Pericardium fibroblast (primary cell): ENCODE measurements around the gene MCCD1. TPM values are rescaled to one million over a fixed set of nuclear protein-coding genes. Genes with fewer than 3 reads are reported as not detected.

Experiments
- total RNA-seq: library from RNA; depleted of rRNA; stranded (reverse); fragments of >200 nt; gene quantifications from 2 replicates; pipeline ENCODE4 v1.2.3, GENCODE V29; 2015

The MCCD1 gene
- not detected in 2 replicates for total RNA-seq

DNA sequence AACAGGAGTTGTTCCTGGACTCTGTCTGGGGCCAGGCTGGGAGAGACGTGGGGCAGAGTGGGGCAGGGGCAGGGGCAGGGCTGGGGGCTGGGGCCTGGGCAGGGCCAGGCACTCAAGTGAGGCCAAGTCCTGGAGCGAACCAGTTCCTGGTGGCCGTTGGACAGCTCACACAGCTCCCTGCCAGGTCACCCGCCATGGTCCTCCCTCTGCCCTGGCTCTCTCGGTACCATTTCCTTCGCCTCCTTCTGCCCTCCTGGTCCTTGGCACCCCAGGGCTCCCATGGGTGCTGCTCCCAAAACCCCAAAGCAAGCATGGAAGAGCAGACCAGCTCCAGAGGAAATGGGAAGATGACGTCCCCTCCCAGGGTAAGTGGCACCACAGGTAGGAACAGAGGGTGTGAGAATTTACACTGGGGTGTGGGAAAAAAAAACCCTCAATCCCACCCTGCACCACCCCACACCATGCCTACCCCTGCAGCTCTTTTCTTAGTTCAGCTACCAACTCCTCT, at the start of gene MCCD1:
TSS of gene MCCD1 (plus strand) at position 142 of the 508 bp plus-strand sequence. CDS start at position 195, 53 bp downstream.

DNA sequence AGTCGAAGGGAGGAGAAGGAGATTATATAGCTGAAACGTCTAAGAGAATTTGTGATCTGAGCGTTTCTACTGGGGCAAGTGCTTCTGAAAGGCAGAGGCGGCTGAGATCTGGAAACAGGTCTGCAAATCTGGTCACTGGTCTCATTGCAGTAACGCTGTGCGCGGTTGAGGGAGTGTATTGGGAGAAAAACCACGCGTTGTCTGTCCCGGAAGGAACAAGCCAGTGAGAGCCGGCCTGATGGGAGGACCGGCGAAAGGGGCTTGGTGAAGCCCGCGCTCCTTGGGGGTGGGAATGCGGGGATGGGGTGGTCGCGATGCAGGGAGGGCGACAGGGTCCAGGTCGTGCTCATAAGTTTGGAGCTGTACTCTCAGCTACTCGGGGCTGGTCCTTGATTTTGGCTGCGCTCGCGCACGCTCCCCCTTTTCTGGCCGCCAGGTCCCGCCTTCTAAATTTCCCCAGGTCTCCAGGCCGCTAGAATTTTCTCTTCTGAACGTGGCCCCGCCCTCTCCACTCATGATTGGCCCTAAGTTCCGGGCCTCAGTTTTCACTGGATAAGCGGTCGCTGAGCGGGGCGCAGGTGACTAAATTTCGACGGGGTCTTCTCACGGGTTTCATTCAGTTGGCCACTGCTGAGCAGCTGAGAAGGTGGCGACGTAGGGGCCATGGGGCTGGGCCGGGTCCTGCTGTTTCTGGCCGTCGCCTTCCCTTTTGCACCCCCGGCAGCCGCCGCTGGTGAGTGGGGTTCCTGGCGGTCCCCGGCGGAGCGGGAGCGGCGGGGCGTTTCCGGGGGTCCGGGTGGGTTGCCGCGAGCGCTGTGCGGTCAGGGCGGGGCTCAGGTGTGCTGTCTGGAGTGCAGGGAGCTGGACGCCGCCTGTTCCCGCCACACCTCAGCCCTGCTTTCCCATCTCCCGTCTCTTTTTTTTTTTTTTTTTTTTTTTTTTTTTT, 31.0 kb upstream of the MCCD1 start, which contains the start of gene MICB:
TSS of gene MICB (plus strand) at position 615 of the 946 bp plus-strand sequence. CDS start at position 664, 49 bp downstream.

DNA sequence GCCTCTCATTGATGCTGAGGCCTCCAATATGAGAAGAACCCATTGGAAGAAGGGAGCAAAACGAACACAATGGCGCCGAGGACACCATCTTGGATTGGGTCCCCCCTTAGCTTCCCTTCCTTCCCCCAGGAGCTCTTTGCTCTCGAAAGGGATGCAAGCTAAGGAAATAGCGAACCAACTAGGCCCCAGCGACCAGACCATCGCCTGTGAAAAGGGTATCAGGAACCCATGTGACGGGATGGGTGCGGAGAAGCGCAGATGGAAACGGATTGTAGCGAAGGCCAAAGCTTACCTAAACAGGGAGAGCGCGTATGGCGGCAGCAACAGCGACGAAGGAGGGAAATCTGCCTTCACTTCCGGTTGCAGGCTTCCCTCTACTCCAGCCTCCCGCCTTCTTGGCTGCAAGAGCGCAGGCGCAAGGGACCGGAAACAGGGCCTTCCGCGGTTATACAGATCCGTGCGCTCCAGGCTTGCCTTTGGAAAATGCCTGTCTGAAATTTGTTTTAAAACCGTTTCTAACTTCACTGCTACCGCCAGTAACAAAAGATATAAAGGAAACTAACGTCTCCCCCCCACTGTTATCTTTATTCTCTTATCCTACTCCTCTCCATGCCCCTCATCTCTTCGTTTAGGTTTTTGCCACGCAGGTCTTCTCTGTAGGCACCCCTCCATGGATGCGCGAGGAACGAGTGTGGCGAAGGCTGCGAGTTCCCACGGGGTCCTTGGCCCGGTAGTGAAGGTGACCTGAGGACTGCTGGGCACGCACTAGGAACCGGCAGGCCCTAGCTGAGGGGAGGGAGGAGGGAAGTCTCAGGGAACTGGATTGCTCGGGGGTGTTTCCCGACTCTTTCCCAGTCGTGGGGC, 13.1 kb downstream of the MCCD1 start, which contains the start of gene DDX39B:
TSS of gene DDX39B (minus strand) at position 346 of the 864 bp plus-strand sequence. CDS start 1,471 bp downstream, outside the sequence.

DNA sequence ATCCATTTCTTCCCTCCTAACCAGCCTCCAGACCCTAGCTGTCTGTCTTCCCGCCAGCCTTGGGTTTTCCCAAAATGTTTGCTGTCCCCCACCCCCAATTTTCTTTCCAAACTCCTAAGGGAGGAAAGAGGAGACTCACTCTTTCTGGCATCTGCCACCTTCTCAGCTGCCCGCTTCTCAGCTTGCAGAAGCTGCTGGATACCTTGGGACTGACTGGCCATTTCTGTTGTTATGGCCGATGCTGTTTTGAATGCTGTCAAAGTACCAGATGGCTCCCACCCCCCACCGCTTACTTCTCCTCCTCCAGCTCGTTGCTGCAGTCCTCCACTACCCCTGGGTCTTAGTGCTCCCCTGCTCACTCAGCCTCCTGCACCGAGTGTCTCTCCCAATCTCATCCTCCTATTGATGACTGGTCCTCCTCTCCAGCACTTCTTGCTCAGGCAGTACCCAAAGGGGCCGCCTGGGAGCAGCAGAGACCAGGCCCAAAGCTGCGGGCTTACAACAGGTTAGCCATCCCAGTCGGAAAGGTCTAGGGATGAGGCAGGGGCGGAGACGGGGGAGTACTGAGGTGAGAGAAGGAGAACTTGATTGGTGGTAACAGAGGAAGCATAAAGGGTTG, 17.7 kb downstream of the MCCD1 start, which contains the start of gene ATP6V1G2:
TSS of gene ATP6V1G2 (minus strand) at position 270 of the 619 bp plus-strand sequence. CDS start at position 221, 49 bp downstream.

GRCh38 chr6:31546958-31547726, 18.4 kb downstream of the MCCD1 start, which contains the start of gene NFKBIL1:
TSS of gene NFKBIL1 (plus strand) at chr6:31547608. CDS start at chr6:31547695, 87 bp downstream.

DNA sequence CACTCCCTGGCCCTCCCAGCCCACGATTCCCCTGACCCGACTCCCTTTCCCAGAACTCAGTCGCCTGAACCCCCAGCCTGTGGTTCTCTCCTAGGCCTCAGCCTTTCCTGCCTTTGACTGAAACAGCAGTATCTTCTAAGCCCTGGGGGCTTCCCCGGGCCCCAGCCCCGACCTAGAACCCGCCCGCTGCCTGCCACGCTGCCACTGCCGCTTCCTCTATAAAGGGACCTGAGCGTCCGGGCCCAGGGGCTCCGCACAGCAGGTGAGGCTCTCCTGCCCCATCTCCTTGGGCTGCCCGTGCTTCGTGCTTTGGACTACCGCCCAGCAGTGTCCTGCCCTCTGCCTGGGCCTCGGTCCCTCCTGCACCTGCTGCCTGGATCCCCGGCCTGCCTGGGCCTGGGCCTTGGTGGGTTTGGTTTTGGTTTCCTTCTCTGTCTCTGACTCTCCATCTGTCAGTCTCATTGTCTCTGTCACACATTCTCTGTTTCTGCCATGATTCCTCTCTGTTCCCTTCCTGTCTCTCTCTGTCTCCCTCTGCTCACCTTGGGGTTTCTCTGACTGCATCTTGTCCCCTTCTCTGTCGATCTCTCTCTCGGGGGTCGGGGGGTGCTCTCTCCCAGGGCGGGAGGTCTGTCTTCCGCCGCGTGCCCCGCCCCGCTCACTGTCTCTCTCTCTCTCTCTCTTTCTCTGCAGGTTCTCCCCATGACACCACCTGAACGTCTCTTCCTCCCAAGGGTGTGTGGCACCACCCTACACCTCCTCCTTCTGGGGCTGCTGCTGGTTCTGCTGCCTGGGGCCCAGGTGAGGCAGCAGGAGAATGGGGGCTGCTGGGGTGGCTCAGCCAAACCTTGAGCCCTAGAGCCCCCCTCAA, 43.5 kb downstream of the MCCD1 start, which contains the start of gene LTA:
TSS of gene LTA (plus strand) at position 249 of the 871 bp plus-strand sequence. CDS start at position 703, 454 bp downstream.

DNA sequence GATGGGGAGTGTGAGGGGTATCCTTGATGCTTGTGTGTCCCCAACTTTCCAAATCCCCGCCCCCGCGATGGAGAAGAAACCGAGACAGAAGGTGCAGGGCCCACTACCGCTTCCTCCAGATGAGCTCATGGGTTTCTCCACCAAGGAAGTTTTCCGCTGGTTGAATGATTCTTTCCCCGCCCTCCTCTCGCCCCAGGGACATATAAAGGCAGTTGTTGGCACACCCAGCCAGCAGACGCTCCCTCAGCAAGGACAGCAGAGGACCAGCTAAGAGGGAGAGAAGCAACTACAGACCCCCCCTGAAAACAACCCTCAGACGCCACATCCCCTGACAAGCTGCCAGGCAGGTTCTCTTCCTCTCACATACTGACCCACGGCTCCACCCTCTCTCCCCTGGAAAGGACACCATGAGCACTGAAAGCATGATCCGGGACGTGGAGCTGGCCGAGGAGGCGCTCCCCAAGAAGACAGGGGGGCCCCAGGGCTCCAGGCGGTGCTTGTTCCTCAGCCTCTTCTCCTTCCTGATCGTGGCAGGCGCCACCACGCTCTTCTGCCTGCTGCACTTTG, 46.7 kb downstream of the MCCD1 start, which contains the start of gene TNF:
TSS of gene TNF (plus strand) at position 231 of the 567 bp plus-strand sequence. CDS start at position 408, 177 bp downstream.

Other genes with a start within 250 kb of the MCCD1 start
- gene HLA-B, start 171.8 kb upstream of the MCCD1 start, total RNA-seq = 77.2 and 211 TPM in 2 replicates
- gene MICA, start 125.4 kb upstream of the MCCD1 start, total RNA-seq = 21.0 and 25.6 TPM in 2 replicates
- gene MICB, start 30.8 kb upstream of the MCCD1 start, total RNA-seq = 3.9 and 12.6 TPM in 2 replicates
- 197 and 272 TPM in 2 replicates for gene DDX39B, start 13.0 kb downstream of the MCCD1 start, total RNA-seq
- 2.7 and 7.2 TPM in 2 replicates for gene ATP6V1G2, start 17.6 kb downstream of the MCCD1 start, total RNA-seq
- 16.6 and 19.9 TPM in 2 replicates for gene NFKBIL1, start 18.6 kb downstream of the MCCD1 start, total RNA-seq
- not detected in 2 replicates for gene LTA, start 43.3 kb downstream of the MCCD1 start, total RNA-seq
- gene TNF, start 46.6 kb downstream of the MCCD1 start, total RNA-seq = not detected in 2 replicates
- 0.17 TPM in 1 of 2 replicates, not detected in the other for gene LTB, start 53.5 kb downstream of the MCCD1 start, total RNA-seq
- not detected in 2 replicates for gene LST1, start 57.3 kb downstream of the MCCD1 start, total RNA-seq
- gene NCR3, start 64.0 kb downstream of the MCCD1 start, total RNA-seq = not detected in 2 replicates
- gene AIF1, start 86.3 kb downstream of the MCCD1 start, total RNA-seq = 1.4 TPM in 1 of 2 replicates, not detected in the other
- gene PRRC2A, start 91.8 kb downstream of the MCCD1 start, total RNA-seq = 71.2 and 71.5 TPM in 2 replicates
- 164 and 183 TPM in 2 replicates for gene BAG6, start 123.7 kb downstream of the MCCD1 start, total RNA-seq
- 0.51 and 3.2 TPM in 2 replicates for gene APOM, start 126.9 kb downstream of the MCCD1 start, total RNA-seq
- gene C6orf47, start 131.8 kb downstream of the MCCD1 start, total RNA-seq = 14.3 and 14.8 TPM in 2 replicates
- 13.4 and 15.3 TPM in 2 replicates for gene GPANK1, start 136.0 kb downstream of the MCCD1 start, total RNA-seq
- gene CSNK2B, start 137.1 kb downstream of the MCCD1 start, total RNA-seq = 205 and 210 TPM in 2 replicates
- 1.0 and 1.2 TPM in 2 replicates for gene LY6G5B, start 141.0 kb downstream of the MCCD1 start, total RNA-seq
- 0.43 TPM in 1 of 2 replicates, not detected in the other for gene LY6G5C, start 152.1 kb downstream of the MCCD1 start, total RNA-seq
- 25.7 and 29.2 TPM in 2 replicates for gene ABHD16A, start 174.4 kb downstream of the MCCD1 start, total RNA-seq
- gene LY6G6F, start 177.9 kb downstream of the MCCD1 start, total RNA-seq = not detected in 2 replicates
- not detected in 2 replicates for gene LY6G6D, start 186.4 kb downstream of the MCCD1 start, total RNA-seq
- gene LY6G6C, start 192.8 kb downstream of the MCCD1 start, total RNA-seq = not detected in 2 replicates
- gene MPIG6B, start 194.4 kb downstream of the MCCD1 start, total RNA-seq = not detected in 2 replicates
- gene DDAH2, start 200.3 kb downstream of the MCCD1 start, total RNA-seq = 70.2 and 88.5 TPM in 2 replicates
- 266 and 364 TPM in 2 replicates for gene CLIC1, start 207.6 kb downstream of the MCCD1 start, total RNA-seq
- 4.2 and 4.7 TPM in 2 replicates for gene MSH5, start 211.0 kb downstream of the MCCD1 start, total RNA-seq
- gene SAPCD1, start 233.7 kb downstream of the MCCD1 start, total RNA-seq = 1.2 and 2.8 TPM in 2 replicates
- not detected in 2 replicates for gene VWA7, start 248.4 kb downstream of the MCCD1 start, total RNA-seq